GM18511 (cell line): ENCODE data around the gene MLST8.
"Not testable (repeated sequence)": the region's sequence is repeated elsewhere in the genome, so short reads cannot be mapped to it uniquely, and the experiment has no call there.

ENCODE experiments used
- ATAC-seq: cut with Tn5 transposase; IDR thresholded peaks from one replicate; pipeline ENCODE4 v1.9.1; 2021; ENCODE audit warnings: mild to moderate bottlenecking, moderate library complexity; ENCODE audit not compliant: unreplicated experiment

MLST8 gene

GRCh38 chr16:2229091-2229490, 23.8 kb downstream of the MLST8 start:
- no peak for ATAC-seq

- no peak for ATAC-seq
Measured at GRCh38 chr16:2229632-2230250, 24.5 kb downstream of the MLST8 start.

GRCh38 chr16:2230376-2230775, 25.1 kb downstream of the MLST8 start:
- no peak for ATAC-seq

GRCh38 chr16:2231016-2231931, 26.0 kb downstream of the MLST8 start:
- no peak for ATAC-seq

- ATAC-seq: no peak
Measured at GRCh38 chr16:2232094-2232990, 27.1 kb downstream of the MLST8 start.

GRCh38 chr16:2233046-2233775, 28.0 kb downstream of the MLST8 start:
- no peak for ATAC-seq

GRCh38 chr16:2233872-2234812, 28.9 kb downstream of the MLST8 start:
- no peak for ATAC-seq

- no peak for ATAC-seq
Measured at GRCh38 chr16:2234813-2235170, 29.5 kb downstream of the MLST8 start.

- ATAC-seq: no peak
Measured at GRCh38 chr16:2235234-2235651, 30.0 kb downstream of the MLST8 start.

GRCh38 chr16:2235695-2236336, 30.6 kb downstream of the MLST8 start:
- no peak for ATAC-seq

- ATAC-seq: no peak
Measured at GRCh38 chr16:2236337-2237101, 31.3 kb downstream of the MLST8 start, which contains the start of gene DNASE1L2. Gene DNASE1L2 (plus strand): TSS chr16:2236444. CDS start chr16:2236817, 373 bp downstream.

GRCh38 chr16:2237102-2237482, 31.8 kb downstream of the MLST8 start:
- no peak for ATAC-seq

GRCh38 chr16:2237493-2238149, 32.4 kb downstream of the MLST8 start:
- ATAC-seq: no peak

- ATAC-seq: no peak
Measured at GRCh38 chr16:2238150-2238837, 33.0 kb downstream of the MLST8 start.

- no peak for ATAC-seq
Measured at GRCh38 chr16:2238838-2239675, 33.8 kb downstream of the MLST8 start.

- not testable (repeated sequence) for ATAC-seq
Measured at GRCh38 chr16:2240331-2240730, 35.1 kb downstream of the MLST8 start.
